NCI-H524 (cell line): ENCODE measurements around the gene TGFA.

ENCODE experiments used
- DNase-seq, 2 experiments: peaks; one replicate each; lab custom pipeline; 2025; lab: John Stamatoyannopoulos, UW

Gene TGFA

GRCh38 chr2:70553584-70554337 is at the start of gene TGFA:
TGFA (minus strand) TSS chr2:70553826; CDS start chr2:70553767, 59 bp downstream.
- peak; percentile 39 to 74 for DNase-seq

GRCh38 chr2:70603066-70603465 is 49.4 kb upstream of the TGFA start:
- DNase-seq = no peak

GRCh38 chr2:70598197-70598596 is 44.6 kb upstream of the TGFA start:
- DNase-seq = no peak

- DNase-seq = no peak
Measured at GRCh38 chr2:70596739-70597138, 43.1 kb upstream of the TGFA start.

- DNase-seq = no peak
Measured at GRCh38 chr2:70596293-70596692, 42.7 kb upstream of the TGFA start.

- DNase-seq = peak in 1 of 2 experiments; percentile 28
Measured at GRCh38 chr2:70583091-70583490, 29.5 kb upstream of the TGFA start.

- no peak for DNase-seq
Measured at GRCh38 chr2:70580352-70580751, 26.7 kb upstream of the TGFA start.

- no peak for DNase-seq
Measured at GRCh38 chr2:70574618-70575017, 21.0 kb upstream of the TGFA start.

- DNase-seq = no peak
Measured at GRCh38 chr2:70574109-70574508, 20.5 kb upstream of the TGFA start.

- DNase-seq = no peak
Measured at GRCh38 chr2:70570041-70570661, 16.5 kb upstream of the TGFA start.

- DNase-seq = no peak
Measured at GRCh38 chr2:70569559-70569958, 15.9 kb upstream of the TGFA start.

GRCh38 chr2:70566906-70567305 is 13.3 kb upstream of the TGFA start:
- no peak for DNase-seq

GRCh38 chr2:70566464-70566863 is 12.8 kb upstream of the TGFA start:
- no peak for DNase-seq

GRCh38 chr2:70565039-70565731 is 11.6 kb upstream of the TGFA start:
- no peak for DNase-seq

GRCh38 chr2:70561893-70562292 is 8.3 kb upstream of the TGFA start:
- DNase-seq = no peak

GRCh38 chr2:70560442-70560841 is 6.8 kb upstream of the TGFA start:
- DNase-seq = no peak

GRCh38 chr2:70560040-70560439 is 6.4 kb upstream of the TGFA start:
- DNase-seq = no peak

GRCh38 chr2:70558195-70558808 is 4.7 kb upstream of the TGFA start:
- DNase-seq = no peak

- peak in 1 of 2 experiments; percentile 48 for DNase-seq
Measured at GRCh38 chr2:70557171-70557838, 3.7 kb upstream of the TGFA start.

- DNase-seq = no peak
Measured at GRCh38 chr2:70556608-70557007, 3.0 kb upstream of the TGFA start.

GRCh38 chr2:70554338-70554892 is 789 bp upstream of the TGFA start:
- peak in 1 of 2 experiments; percentile 39 for DNase-seq

- DNase-seq = no peak
Measured at GRCh38 chr2:70553334-70553583, 367 bp downstream of the TGFA start.
